ENCODE results near the gene VMO1.

- TF ChIP-seq POLR2AphosphoS5 (IDR thresholded peaks at IDR 0.05), result no peak
- no peak for TF ChIP-seq CTCF (IDR thresholded peaks at IDR 0.05)
Observed at GRCh38 chr17:4740584-4740983, 45.6 kb downstream of the VMO1 start.

Measured in upper lobe of left lung (tissue), 4 donors.